ENCODE data around the gene KLF12.

The KLF12 gene

DNA sequence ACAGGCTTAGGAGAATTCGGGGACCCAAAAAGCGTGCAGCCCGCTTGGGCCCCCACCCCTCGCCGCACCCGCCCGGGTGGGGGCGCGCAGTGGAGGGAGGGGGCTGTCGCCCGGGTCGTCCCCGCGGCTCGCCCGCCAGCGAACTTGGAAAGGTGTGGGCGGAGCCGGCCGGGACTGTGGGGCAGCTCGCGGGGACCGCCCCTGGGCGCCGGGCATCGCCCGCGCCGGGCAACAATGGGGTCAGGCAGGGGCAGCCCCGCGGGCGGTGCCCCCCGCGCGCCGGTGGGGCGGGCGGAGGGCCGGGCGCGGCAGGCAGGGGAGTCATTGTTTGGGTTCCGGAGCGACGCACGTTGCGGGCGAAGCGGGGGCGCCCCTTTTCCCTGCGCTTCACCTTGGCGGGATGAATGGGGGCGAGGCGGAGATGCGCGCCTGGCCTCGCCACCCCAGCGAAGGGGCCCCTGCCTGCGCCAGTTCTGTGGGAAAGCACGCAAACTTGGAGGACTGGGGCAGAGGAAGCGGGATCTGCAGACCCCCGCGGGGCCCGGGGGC, 647 bp upstream of the KLF12 start:
- peak; percentile 41 for DNase-seq

DNA sequence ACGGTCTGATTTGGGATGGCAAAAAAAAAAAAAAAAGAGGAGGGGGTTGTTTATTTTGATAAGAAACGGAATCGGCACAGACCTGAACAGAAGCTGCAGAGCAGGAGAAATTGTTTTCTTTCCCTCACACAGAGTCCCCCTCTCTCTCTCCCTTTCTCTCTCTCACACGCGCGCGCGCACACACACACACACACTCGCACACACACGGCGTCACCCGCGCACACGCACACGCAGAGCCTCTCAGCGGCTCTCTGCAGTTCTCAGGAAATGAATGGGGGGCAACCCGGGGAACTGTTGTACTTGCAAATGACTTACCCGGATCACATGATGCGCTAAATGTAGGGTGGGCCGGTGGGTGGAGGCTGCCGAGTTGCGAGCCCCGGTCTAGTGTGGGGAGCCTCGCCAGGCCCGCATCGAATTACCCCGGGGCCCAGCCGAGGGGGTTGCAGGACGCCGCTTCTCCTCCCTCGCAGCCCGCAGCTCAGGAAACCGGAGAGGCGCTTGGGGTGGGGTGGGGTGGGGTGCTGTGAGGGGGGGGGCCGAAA, 475 bp downstream of the KLF12 start:
- peak; percentile 53 for DNase-seq

DNA sequence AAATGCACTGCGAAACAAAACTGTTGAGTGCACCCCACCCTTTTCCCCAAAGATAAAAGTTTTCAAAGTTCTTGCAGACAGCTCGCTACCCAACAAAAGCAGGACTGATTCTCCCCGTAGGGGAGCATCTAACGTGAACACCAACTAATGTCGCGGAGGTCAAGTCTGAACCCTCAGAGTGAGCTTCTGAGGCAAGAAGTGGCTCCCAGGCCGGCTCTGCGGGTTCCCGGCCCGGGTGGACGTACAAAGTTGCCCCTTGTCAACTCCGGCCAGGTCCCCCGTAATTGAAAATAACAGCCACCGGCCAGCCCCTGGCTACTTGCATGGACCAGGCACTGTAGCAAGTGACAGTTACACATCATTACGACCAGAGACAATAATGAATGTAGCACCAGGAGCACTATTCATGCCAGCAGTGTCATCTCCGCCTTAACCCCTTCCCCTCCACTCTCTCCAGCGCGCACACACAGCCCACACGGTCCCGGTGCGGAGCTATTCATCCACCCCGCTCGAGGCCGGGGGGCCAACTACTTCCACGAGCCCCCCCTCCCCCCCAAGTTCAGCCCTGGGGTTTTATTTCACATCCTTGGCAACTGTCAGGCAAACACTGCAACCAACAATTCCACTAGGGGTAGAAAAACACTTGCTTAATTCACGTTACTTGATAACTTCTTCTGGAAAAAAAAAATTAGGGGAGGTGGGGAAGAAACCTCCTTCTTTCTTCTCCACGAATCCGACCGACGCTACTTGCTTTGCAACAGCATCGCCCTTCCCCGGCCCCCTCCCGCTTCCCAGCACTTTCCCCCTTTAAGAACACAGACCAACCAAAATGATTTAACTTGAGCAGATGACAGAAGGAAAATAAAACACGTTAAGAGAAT, 1.2 kb downstream of the KLF12 start:
- peak; percentile 15 for DNase-seq

DNA sequence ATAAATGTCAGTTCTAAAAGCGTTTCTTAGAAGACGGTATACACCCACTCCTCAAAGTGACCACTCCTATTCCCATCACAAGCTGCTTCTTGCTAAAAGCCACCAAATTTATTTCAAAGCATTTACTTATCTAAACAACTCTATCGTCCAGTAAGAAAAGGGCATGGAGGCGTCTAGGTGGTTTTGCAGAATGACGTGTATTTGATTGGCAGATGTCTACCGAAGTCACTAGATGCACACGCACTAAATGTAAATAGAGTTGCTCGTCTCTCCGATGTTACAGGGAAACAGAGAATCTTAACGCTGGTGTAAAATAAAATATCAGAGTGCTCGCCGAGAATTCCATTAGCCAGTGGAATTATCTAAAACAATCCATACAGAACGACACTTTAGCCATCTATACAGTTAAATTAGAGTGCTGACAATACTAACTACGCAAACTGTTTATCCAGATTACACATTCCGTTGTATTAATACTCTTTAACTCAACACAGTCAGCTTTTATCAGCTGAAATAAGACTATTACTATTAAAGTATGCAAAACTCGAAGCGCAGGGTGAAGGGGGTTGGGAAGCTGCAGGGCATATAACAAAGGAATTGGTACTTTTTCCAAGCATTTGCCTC, 1.9 kb downstream of the KLF12 start:
- DNase-seq, result no peak

DNA sequence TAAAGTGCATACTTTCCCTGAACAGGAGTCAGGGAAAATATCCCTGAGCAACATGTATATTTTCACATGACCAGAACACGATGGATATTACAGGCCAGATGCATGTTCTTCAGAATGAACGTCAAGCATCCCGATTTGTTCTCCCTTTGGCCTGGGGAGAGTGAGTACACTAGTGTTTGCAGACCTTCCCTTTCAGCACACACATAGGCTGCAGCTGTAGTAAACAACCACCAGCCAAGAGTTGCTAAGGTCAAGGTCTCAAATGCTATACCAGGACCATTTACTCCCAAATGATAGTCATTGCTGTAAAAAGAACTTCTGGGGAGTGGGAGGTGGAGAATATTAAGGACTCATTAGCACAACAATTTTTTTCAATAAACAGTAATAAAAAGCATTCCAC, 3.0 kb downstream of the KLF12 start:
- no peak for DNase-seq

DNA sequence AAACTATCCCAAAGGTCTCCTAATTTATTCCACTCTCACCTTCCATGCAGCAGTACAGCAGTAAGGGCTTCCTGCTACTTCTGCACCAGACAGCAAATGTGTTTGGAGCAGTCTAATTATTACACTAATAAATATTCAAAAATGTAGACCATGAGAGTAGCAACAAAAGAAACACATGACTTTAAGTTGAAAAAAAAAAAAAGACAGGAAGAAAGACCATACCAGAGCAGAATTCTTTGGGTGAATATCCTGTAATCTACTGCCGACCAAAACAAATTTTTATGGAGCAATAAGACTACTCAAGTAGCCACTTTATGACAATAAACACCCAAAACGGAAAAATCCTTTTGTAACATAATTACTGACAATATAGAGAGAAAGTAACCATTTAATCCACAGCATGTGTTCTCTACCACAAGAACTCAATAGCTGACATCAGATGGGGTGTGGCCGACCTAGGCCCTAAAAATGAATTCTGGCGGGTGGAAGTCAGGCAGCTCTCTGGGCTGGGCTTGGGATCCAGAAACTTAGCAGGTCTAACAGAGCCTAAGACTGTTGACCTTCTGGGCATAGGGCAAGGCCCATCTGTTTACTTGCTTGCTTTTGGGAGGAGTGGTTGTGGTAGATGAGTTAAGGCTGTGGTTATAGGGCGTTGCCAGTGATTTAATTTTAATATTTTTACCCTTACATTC, 4.6 kb downstream of the KLF12 start:
- DNase-seq, result no peak

DNA sequence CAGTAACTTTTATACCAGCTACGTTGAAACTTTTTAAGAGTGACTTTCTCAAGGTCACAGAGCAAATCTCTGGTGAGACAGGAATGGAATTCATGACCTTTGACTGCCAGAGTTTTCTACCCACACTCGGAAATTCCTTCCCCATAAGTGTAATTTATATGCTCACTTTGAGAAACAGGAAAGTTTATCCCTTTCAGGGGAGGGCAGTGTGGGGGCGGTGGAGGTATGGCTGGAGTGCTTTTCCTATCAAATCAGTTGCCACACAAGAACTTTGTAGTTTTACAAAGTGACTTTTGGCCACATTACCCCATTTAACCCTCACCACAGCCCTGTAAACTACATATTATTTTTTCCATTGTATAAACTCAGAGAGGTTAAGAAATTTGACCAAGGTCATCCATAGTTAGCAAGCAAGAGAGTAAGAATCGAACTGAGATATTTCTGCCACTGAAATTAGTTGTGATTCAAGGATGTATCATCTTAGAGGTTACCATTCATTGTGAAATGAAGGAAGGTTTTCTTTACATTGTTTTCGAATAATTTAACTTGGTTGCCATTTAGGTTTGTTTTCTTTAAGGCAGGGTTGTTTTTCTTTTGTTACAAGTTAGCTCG, 5.9 kb downstream of the KLF12 start:
- no peak for DNase-seq

DNA sequence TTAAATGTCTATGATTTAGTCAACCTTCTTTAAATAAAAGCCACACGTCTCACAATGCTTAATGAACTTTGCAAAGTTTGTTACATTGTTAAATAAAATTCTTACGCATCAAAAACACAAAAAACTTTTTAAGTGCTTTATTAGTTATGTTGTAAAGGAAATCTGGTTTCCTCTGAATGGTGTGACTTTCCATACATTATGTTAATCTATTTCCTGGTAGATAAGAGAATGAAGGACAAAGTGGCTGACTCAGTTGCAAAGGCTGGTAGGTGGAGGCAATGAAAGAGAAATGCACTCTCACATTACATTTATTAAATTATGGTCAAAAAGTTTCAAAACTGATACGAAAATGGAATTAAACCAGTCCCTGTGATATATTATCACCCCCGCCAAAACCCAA, 15.9 kb downstream of the KLF12 start:
- no peak for DNase-seq

DNA sequence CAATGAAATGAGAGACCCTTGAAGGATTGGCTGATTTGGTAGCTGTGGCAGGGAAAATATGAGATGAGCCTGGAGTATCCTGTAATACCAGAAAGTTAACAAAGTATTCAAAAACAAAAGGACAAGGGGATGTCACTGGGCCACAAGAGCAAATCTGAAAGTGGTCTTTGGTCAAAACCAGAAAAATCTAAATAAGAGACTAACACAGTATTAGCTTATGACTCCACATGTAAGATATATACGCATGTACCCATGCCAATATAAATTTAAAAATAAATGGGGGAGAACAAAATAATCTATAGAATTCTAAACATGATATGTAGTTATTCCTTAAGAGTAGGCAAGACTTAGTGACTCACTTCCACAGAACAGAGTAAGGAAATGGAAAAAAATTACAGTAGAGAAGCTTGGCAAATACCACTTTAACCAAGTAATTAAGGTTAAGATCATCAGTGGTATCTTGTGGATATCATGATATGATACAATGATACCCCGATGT, 16.9 kb downstream of the KLF12 start:
- DNase-seq, result no peak

DNA sequence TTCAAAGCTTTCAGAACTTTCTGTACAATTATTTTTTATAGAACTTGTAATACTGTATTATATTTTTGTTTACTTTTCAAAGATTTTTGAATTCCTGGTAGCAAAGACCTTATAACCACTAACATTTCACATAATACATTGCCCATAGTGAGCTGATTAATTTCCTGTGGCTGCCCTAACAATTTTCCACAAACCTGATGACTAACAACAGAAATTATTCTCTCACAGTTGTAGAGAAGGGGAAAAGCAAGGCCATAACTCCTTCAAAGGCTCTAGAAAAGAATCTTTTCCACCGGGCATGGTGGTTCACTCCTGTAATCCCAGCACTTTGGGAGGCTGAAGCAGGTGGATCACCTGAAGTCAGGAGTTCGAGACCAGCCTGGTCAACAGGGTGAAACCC, 19.1 kb downstream of the KLF12 start:
- no peak for DNase-seq

DNA sequence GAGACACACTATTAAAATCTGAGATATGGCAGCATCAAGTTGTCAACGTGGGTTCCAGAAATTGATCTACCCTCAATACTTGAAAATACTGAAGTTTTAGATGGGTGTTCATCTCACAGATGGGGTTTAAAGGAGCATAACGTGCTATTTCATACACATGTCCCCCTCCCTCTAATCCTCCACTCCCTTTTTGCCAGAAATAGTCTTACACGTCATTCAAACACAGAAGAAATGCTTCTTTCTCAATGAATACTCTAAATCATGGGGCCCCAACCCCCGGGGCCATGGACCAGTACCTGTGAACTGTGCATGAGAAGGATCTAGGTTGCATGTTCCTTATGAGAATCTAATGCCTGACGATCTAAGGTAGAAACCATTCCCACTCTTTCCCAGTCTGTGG, 19.6 kb downstream of the KLF12 start:
- no peak for DNase-seq

DNA sequence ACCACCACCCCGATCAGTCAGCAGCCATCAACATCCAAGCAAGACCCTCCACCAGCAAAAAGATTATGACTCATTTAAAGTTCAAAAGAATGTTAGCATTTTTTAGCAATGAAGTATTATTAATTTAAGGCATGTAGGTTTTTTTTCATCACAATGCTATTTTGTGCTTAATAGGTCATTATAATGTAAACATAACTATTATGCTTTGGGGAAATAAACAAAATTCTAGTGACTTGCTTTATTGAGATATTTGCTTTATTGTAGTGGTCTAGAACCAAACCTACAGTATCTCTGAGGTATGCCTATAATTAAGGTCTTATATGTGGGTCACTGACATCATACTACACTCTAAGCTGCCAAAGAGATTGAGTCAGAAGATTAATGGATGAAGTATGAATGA, 20.0 kb downstream of the KLF12 start:
- no peak for DNase-seq

DNA sequence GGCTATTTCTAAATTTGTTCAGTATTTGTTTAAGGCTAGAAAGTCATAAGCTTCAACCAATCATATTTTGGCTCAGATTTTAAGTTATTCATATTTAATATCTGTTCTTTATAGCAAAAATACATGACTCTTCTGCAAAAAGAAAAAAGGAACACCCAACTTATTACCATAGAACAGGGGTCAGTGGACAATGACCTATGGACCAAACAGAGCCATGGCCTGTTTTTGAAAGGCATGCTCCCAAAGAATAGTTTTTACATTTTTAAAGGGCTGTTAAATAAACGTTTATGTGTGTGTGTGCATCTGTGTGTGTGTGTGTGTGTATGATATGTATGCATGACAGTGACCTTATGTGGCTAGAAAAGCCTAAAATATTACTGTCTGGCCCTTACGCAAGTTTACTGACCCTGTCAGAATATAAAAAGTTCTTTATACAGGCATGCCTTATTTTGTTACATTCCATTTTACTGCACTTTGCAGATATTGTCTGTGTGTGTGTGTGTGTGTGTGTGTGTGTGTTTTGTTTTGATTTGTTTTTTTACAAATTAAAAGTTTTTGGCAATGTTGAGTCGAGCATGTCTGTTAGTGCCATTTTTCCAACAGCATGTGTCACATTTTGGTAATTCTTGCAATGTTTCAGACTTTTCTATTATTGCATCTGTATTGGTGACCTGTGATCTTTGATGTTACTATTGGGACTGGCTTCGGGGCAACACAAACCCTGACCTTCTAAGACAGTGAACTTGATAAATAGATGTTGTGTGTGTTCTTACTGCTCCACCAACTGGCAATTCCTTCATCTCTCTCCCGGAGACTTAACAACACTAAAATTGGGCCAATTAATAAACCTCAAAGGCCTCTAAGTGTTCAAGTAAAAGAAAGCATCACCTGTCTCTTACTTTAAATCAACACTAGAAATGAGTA, 22.0 kb downstream of the KLF12 start:
- DNase-seq, result no peak

DNA sequence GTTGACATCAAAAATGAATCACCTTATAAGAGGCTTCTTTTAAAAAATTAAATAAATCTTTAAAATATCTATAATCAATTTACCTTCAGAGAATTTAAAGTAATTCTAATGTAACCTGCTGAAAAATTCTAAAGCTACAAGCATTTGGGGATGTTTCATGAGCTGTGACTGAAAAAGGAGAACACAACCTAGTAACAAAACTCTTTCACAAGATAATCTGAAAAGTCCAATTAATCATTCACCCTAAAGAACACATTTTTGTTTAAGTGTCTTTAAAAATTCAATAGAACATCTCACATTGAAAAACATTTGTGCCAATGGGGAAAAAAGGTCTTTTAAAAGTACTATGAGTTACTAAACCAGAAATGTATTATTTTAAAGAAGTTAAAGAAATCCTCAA, 22.8 kb downstream of the KLF12 start:
- DNase-seq, result no peak

DNA sequence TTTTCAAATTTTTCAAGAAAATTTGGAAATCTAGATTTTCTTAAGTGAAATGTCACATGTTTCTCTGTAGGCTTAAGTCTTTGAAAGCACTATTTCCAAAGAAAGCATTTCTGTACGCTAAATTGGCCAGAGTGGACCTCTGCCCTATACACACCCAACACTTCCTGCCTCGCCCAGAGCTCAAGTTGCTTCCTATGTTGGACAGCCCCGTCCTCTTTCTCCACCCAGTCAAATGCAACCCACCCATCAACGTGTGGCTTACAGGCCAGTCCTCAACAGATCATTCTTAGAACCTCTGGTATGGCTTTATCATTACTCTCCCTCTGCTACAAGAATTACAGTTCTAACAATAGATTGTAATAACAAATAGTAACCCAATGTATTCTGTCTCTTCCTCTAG, 24.2 kb downstream of the KLF12 start:
- no peak for DNase-seq

DNA sequence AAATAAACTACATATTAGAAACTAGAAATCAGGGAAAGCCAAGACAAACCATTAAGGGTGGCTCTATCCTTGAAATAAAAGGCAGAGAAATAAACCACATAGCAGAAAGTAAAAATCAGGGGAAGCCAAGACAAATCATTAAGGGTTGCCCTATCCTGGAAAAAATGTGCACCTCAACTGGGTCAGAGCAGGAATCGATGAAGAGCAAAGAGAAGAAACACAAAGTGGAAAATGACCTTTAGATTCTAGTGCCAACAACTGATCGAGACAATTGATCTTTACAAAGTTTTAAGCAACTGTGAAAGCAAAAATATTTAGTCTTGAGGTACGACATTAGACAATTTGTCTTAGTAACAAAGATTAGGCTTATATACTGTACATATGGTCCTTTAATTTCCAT, 26.6 kb downstream of the KLF12 start:
- no peak for DNase-seq

DNA sequence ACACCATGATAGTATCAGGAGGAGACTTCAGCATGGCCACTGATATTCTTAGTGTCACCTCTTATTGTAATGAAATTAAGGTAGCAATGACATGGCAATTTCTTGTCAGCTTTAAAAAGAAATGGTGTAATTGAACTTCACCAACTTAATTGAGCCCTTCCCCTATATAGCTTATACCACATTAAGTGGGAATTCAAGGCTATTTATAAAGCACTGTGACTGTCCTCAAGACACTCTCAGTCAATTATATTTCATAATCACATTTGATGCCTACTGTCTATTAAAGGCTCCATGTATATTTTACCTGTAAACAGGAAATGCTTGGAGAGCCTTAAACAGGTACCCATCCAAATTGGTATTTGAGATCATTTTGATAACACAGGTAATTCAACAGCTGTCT, 28.3 kb downstream of the KLF12 start:
- no peak for DNase-seq

DNA sequence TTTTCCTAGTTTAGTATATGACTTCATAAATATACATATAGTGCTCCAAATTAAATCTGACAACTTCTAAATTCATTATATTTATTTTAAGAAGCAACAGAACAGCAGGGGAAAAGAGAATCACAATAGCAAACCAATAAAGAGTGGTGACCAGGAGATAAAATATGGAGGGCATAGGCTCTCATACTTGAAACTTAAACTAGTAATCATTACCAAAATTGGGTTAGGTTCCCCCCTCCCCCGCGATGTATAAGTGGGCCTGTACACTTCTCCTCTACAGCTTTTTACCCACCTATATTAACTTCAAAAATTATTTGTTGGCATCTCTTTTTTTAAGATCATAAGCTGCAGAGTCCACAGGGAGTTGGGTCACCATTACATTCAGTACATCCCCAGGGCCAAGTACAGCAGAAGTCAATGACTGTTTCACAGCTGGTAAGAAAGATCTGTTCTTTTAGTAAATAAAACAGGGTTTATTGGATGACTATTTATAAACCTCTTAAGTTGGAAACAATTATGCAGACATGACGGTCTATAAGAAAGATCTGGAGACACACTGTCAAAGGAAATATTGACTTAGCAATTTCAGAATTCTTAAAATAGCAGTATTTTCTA, 29.4 kb downstream of the KLF12 start:
- no peak for DNase-seq

DNA sequence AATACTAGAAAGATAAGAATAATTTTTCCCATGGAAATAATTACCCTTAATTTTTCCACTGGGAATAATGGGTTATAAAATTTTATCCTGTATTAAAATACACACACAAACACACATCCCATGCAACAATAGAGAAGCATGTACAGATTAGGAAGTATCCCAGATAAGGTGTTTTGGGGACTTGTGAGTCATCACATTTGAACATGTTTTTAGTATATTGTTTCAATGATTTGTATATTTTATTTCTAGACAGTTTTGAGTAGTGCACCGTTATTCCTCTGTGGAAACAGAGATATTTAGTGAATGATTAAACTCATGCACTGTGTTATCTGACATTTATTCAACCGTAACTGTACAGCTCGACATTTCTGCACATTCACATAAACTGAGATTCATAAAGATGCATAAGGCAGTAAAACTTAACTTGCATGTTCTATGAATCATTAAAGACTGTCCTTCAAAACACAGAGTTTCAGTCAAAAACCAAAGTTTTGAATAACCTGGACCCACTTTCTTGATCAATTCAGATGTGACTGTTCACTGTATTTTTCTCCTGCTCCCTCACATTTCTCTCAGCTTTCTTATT, 30.1 kb downstream of the KLF12 start:
- DNase-seq, result no peak

DNA sequence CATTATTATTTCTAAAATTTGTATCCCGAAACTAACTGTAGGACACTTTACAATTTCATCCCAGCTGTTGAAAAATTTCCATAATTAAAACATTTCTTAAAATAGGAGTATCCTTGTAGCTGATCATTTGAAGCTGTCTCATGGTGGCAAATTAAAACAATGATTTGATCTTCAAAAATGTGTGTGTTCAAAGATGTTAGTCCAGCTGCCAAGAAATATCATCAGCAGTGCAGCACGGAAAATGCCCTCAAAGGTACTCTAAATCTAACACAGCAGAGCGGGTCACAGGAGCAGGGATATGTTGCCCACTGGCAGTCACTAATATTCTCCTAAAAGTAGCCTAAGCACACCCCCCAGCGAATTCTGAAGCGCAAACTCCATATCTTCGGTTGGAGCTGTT, 31.0 kb downstream of the KLF12 start:
- no peak for DNase-seq

DNA sequence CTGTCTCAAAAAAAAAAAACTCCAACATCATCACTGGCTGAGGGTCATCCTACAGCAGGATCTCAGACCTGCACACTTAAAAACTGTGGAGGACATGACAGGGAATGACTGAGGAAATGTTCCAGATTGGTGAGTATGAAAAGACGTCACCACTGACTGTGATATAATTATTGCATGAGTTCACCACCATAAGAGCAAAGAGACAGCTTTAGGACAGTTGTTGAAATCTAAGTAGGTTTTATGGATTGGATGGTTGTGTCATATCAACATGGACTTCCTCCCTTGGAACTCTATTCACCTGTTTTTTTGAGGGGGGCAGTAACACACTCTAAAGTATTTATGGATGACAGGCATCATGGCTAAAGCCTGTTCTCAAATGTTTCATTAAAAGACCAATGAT, 31.5 kb downstream of the KLF12 start:
- DNase-seq, result no peak

All from DMS53 (cell line).